ENCODE data around the gene ZNF688. TPM values are rescaled to one million over a fixed set of nuclear protein-coding genes. Genes with fewer than 3 reads are reported as not detected.
A peak's percentile ranks its signal among the peaks of the same experiment; 100 is the strongest.

Gene ZNF688
- total and polyA plus RNA-seq, 9 of the 15 experiments (the other 6 are each of a cell fraction or from before 2014, with no cell fraction given), result 0.48 to 12.9 (median 4.5) TPM

DNA sequence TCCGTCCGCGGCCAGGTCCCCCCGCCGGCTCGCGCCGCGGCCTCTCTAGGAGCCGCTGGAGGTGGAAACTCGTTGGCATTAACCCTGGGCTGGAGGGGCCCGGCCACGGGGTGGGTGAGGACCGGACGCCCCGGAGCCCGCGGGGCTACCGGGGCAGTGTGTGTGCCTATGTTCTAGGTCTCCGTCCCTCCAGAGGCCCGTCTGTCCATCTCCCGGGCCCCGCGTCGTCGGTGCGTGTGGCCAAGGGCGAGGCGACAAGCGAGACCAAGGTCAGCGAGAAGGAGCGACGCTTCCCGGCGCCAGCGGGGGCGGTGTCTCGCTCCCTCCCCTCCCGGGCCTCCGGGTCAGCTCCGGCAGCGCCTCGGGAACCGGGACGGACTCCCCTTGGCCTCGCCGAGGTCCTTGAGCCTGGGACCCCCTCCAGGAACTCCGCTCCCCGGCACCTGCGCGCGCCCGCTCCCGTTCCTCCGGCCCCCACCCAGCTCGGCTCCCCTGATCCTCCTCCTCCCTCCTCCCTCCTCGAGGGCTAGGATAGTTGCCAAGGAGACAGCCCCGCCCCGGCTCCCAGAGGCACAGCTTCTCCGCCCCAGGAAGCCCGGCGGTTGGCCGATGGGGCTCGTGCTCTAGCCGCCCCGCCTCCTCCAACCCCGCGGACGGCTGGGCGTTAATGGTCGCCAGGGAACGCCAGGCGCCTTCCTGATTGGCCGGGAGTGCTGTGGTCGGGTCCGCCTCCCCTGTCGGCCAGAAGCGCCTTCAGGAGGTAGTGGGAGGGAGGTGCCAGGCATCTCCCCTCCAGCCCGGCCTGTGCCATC is 44.5 kb downstream of the ZNF688 start (continued):
- peak; percentile 44 for TF ChIP-seq HMGN3 (IDR thresholded peaks at IDR 0.05; ENCODE audit: borderline replicate concordance, extremely low read depth, insufficient read length, low read depth, low read length)
- TF ChIP-seq JUND (IDR thresholded peaks at IDR 0.05; ENCODE audit: borderline replicate concordance, low read depth, low read length), result no peak; the same call in 1 of the 2 replicates
- no peak; the same call in 2 of the 3 replicates for TF ChIP-seq JUND (tag; IDR thresholded peaks at IDR 0.05; ENCODE audit: borderline replicate concordance, low read depth, low read length)
- TF ChIP-seq NFE2L1 (tag; IDR thresholded peaks at IDR 0.05; ENCODE audit: borderline replicate concordance, low read depth), result no peak
- TF ChIP-seq, protein P1, sequence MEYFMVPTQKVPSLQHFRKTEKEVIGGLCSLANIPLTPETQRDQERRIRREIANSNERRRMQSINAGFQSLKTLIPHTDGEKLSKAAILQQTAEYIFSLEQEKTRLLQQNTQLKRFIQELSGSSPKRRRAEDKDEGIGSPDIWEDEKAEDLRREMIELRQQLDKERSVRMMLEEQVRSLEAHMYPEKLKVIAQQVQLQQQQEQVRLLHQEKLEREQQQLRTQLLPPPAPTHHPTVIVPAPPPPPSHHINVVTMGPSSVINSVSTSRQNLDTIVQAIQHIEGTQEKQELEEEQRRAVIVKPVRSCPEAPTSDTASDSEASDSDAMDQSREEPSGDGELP (CRISPR knock-in tag; IDR thresholded peaks at IDR 0.05; ENCODE audit: borderline replicate concordance), result peak; percentile 80
- peak; percentile 90 for TF ChIP-seq NCOA1 (IDR thresholded peaks at IDR 0.05; ENCODE audit: low read depth)
- TF ChIP-seq, protein P2, sequence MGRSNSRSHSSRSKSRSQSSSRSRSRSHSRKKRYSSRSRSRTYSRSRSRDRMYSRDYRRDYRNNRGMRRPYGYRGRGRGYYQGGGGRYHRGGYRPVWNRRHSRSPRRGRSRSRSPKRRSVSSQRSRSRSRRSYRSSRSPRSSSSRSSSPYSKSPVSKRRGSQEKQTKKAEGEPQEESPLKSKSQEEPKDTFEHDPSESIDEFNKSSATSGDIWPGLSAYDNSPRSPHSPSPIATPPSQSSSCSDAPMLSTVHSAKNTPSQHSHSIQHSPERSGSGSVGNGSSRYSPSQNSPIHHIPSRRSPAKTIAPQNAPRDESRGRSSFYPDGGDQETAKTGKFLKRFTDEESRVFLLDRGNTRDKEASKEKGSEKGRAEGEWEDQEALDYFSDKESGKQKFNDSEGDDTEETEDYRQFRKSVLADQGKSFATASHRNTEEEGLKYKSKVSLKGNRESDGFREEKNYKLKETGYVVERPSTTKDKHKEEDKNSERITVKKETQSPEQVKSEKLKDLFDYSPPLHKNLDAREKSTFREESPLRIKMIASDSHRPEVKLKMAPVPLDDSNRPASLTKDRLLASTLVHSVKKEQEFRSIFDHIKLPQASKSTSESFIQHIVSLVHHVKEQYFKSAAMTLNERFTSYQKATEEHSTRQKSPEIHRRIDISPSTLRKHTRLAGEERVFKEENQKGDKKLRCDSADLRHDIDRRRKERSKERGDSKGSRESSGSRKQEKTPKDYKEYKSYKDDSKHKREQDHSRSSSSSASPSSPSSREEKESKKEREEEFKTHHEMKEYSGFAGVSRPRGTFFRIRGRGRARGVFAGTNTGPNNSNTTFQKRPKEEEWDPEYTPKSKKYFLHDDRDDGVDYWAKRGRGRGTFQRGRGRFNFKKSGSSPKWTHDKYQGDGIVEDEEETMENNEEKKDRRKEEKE (IDR thresholded peaks at IDR 0.05; ENCODE audit: borderline replicate concordance in 1 of 2, control insufficient read depth in 1 of 2, low read depth in 2 of 2, low read length in 1 of 2), result peak in 1 of 2 experiments; percentile 96; a peak in 2 of 4 replicates
- no peak for TF ChIP-seq GTF2A2 (tag; IDR thresholded peaks at IDR 0.05)
- TF ChIP-seq BCOR (IDR thresholded peaks at IDR 0.05), result peak; percentile 18; the same call in 1 of the 2 replicates
- TF ChIP-seq FUS (optimal IDR thresholded peaks at IDR 0.05; ENCODE audit: low read depth, low read length), result peak; percentile 64
- TF ChIP-seq, protein P3, sequence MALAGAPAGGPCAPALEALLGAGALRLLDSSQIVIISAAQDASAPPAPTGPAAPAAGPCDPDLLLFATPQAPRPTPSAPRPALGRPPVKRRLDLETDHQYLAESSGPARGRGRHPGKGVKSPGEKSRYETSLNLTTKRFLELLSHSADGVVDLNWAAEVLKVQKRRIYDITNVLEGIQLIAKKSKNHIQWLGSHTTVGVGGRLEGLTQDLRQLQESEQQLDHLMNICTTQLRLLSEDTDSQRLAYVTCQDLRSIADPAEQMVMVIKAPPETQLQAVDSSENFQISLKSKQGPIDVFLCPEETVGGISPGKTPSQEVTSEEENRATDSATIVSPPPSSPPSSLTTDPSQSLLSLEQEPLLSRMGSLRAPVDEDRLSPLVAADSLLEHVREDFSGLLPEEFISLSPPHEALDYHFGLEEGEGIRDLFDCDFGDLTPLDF (CRISPR knock-in tag; IDR thresholded peaks at IDR 0.05), result no peak; the same call in 1 of the 2 replicates
- TF ChIP-seq, protein P4, sequence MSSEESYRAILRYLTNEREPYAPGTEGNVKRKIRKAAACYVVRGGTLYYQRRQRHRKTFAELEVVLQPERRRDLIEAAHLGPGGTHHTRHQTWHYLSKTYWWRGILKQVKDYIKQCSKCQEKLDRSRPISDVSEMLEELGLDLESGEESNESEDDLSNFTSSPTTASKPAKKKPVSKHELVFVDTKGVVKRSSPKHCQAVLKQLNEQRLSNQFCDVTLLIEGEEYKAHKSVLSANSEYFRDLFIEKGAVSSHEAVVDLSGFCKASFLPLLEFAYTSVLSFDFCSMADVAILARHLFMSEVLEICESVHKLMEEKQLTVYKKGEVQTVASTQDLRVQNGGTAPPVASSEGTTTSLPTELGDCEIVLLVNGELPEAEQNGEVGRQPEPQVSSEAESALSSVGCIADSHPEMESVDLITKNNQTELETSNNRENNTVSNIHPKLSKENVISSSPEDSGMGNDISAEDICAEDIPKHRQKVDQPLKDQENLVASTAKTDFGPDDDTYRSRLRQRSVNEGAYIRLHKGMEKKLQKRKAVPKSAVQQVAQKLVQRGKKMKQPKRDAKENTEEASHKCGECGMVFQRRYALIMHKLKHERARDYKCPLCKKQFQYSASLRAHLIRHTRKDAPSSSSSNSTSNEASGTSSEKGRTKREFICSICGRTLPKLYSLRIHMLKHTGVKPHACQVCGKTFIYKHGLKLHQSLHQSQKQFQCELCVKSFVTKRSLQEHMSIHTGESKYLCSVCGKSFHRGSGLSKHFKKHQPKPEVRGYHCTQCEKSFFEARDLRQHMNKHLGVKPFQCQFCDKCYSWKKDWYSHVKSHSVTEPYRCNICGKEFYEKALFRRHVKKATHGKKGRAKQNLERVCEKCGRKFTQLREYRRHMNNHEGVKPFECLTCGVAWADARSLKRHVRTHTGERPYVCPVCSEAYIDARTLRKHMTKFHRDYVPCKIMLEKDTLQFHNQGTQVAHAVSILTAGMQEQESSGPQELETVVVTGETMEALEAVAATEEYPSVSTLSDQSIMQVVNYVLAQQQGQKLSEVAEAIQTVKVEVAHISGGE (CRISPR knock-in tag; IDR thresholded peaks at IDR 0.05), result peak; percentile 91 to 99 (median 97)
- TF ChIP-seq, protein P5, sequence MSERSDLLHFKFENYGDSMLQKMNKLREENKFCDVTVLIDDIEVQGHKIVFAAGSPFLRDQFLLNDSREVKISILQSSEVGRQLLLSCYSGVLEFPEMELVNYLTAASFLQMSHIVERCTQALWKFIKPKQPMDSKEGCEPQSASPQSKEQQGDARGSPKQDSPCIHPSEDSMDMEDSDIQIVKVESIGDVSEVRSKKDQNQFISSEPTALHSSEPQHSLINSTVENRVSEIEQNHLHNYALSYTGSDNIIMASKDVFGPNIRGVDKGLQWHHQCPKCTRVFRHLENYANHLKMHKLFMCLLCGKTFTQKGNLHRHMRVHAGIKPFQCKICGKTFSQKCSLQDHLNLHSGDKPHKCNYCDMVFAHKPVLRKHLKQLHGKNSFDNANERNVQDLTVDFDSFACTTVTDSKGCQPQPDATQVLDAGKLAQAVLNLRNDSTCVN (CRISPR knock-in tag; IDR thresholded peaks at IDR 0.05), result peak; percentile 34; the same call in 1 of the 2 replicates
- no peak for TF ChIP-seq ZNF347 (CRISPR knock-in tag; IDR thresholded peaks at IDR 0.05; ENCODE audit: low read depth)
